H1 (cell line): ENCODE data around the gene TRIM44. TPM values are rescaled to one million over a fixed set of nuclear protein-coding genes. Genes with fewer than 3 reads are reported as not detected.

ENCODE experiments used
- CBX8 ChIP-seq: fragments of 300-800, 300-1000 bp; sonication (generic); IDR thresholded peaks from 2 replicates; pipeline ENCODE4 v1.7.1; 2016; ENCODE audit warnings: low read depth, low read length, borderline replicate concordance
- GTF2F1 ChIP-seq: IDR thresholded peaks from 2 replicates; pipeline ENCODE4 v1.6.1; 2012; ENCODE audit warnings: low read depth, low read length, improper control_type of control experiment, borderline replicate concordance
- HDAC2 ChIP-seq, 2 experiments: fragments of 300-600 bp in 1 of 2; sonication (generic) in 1 of 2; IDR thresholded peaks; 2 replicates each; pipeline ENCODE4 v1.6.1; 2011 to 2012; ENCODE audit warnings: low read depth in 2 of 2, low read length in 2 of 2, mild to moderate bottlenecking in 2 of 2, moderate library complexity in 2 of 2, borderline replicate concordance in 1 of 2, inconsistent platforms in 1 of 2
- SIX5 ChIP-seq: IDR thresholded peaks from 2 replicates; pipeline ENCODE4 v1.6.1; 2011; ENCODE audit warnings: mild to moderate bottlenecking, low read depth, low read length
- ZNF274 ChIP-seq: IDR thresholded peaks from 2 replicates; pipeline ENCODE4 v1.7.0; 2012; ENCODE audit warnings: low read length, borderline replicate concordance; ENCODE audit errors: extremely low read depth
- polyA plus RNA-seq, 7 experiments: library from polyadenylated mRNA; depleted of rRNA in 3 of 7; stranded (reverse) in 5 of 7; unstranded in 2 of 7; fragments of >200 nt in 5 of 7; fragments of 200-250 nt in 2 of 7; gene quantifications; 1 replicate in 5 of 7; 2 replicates in 1 of 7; 4 replicates in 1 of 7; pipeline versions ENCODE4 v1.2.1 to v1.2.3, GENCODE V29; 2011 to 2013; ENCODE audit warnings: missing spikeins in 2 of 7, mixed read lengths in 2 of 7
- total RNA-seq: library from RNA; stranded (reverse); fragmentation: NEBNext Ultra II Directional; extraction: Animal tissue kit (Norgen Biotek cat#: 25700); gene quantifications from 2 replicates; pipeline ENCODE4 v1.2.1, GENCODE V29; 2021
- TF ChIP-seq, protein P1 (sequence below): fragments of 300-600 bp; sonication (generic); IDR thresholded peaks from 2 replicates; pipeline ENCODE4 v1.7.1; 2012; ENCODE audit warnings: low read length, moderate library complexity, mild to moderate bottlenecking, inconsistent platforms; ENCODE audit not compliant: insufficient replicate concordance

The TRIM44 gene
- total and polyA plus RNA-seq, 2 of the 8 experiments (the other 6 are each of a cell fraction or from before 2014, with no cell fraction given) = 13.9 to 34.4 TPM

DNA sequence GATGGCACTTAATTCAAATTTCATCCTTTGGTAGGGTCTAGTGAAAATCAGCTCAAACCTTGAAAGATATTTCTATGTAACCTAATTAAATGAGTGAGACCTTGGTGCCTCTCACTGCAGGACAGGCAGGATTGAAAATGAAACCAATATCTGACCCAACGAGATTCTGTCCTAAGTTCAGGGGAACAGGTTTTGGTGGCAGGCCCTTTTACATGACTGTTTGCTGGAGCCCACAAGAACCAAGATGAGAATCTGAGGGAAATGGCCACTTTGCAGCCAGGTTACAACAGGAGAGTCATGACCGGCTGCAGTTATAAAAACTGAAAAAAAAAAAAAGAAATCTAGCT is 130.2 kb downstream of the TRIM44 start (continued):
- TF ChIP-seq, protein P1, sequence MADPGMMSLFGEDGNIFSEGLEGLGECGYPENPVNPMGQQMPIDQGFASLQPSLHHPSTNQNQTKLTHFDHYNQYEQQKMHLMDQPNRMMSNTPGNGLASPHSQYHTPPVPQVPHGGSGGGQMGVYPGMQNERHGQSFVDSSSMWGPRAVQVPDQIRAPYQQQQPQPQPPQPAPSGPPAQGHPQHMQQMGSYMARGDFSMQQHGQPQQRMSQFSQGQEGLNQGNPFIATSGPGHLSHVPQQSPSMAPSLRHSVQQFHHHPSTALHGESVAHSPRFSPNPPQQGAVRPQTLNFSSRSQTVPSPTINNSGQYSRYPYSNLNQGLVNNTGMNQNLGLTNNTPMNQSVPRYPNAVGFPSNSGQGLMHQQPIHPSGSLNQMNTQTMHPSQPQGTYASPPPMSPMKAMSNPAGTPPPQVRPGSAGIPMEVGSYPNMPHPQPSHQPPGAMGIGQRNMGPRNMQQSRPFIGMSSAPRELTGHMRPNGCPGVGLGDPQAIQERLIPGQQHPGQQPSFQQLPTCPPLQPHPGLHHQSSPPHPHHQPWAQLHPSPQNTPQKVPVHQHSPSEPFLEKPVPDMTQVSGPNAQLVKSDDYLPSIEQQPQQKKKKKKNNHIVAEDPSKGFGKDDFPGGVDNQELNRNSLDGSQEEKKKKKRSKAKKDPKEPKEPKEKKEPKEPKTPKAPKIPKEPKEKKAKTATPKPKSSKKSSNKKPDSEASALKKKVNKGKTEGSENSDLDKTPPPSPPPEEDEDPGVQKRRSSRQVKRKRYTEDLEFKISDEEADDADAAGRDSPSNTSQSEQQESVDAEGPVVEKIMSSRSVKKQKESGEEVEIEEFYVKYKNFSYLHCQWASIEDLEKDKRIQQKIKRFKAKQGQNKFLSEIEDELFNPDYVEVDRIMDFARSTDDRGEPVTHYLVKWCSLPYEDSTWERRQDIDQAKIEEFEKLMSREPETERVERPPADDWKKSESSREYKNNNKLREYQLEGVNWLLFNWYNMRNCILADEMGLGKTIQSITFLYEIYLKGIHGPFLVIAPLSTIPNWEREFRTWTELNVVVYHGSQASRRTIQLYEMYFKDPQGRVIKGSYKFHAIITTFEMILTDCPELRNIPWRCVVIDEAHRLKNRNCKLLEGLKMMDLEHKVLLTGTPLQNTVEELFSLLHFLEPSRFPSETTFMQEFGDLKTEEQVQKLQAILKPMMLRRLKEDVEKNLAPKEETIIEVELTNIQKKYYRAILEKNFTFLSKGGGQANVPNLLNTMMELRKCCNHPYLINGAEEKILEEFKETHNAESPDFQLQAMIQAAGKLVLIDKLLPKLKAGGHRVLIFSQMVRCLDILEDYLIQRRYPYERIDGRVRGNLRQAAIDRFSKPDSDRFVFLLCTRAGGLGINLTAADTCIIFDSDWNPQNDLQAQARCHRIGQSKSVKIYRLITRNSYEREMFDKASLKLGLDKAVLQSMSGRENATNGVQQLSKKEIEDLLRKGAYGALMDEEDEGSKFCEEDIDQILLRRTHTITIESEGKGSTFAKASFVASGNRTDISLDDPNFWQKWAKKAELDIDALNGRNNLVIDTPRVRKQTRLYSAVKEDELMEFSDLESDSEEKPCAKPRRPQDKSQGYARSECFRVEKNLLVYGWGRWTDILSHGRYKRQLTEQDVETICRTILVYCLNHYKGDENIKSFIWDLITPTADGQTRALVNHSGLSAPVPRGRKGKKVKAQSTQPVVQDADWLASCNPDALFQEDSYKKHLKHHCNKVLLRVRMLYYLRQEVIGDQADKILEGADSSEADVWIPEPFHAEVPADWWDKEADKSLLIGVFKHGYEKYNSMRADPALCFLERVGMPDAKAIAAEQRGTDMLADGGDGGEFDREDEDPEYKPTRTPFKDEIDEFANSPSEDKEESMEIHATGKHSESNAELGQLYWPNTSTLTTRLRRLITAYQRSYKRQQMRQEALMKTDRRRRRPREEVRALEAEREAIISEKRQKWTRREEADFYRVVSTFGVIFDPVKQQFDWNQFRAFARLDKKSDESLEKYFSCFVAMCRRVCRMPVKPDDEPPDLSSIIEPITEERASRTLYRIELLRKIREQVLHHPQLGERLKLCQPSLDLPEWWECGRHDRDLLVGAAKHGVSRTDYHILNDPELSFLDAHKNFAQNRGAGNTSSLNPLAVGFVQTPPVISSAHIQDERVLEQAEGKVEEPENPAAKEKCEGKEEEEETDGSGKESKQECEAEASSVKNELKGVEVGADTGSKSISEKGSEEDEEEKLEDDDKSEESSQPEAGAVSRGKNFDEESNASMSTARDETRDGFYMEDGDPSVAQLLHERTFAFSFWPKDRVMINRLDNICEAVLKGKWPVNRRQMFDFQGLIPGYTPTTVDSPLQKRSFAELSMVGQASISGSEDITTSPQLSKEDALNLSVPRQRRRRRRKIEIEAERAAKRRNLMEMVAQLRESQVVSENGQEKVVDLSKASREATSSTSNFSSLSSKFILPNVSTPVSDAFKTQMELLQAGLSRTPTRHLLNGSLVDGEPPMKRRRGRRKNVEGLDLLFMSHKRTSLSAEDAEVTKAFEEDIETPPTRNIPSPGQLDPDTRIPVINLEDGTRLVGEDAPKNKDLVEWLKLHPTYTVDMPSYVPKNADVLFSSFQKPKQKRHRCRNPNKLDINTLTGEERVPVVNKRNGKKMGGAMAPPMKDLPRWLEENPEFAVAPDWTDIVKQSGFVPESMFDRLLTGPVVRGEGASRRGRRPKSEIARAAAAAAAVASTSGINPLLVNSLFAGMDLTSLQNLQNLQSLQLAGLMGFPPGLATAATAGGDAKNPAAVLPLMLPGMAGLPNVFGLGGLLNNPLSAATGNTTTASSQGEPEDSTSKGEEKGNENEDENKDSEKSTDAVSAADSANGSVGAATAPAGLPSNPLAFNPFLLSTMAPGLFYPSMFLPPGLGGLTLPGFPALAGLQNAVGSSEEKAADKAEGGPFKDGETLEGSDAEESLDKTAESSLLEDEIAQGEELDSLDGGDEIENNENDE = no peak
- TF ChIP-seq ZNF274 (no peak), SIX5 (no peak), GTF2F1 (no peak), CBX8 (no peak), HDAC2 (IDR thresholded peaks at IDR 0.05; ENCODE audit: borderline replicate concordance in 1 of 2, low read depth in 2 of 2, low read length in 2 of 2) (no peak)
